ENCODE results near the gene CBR1.

The CBR1 gene

DNA sequence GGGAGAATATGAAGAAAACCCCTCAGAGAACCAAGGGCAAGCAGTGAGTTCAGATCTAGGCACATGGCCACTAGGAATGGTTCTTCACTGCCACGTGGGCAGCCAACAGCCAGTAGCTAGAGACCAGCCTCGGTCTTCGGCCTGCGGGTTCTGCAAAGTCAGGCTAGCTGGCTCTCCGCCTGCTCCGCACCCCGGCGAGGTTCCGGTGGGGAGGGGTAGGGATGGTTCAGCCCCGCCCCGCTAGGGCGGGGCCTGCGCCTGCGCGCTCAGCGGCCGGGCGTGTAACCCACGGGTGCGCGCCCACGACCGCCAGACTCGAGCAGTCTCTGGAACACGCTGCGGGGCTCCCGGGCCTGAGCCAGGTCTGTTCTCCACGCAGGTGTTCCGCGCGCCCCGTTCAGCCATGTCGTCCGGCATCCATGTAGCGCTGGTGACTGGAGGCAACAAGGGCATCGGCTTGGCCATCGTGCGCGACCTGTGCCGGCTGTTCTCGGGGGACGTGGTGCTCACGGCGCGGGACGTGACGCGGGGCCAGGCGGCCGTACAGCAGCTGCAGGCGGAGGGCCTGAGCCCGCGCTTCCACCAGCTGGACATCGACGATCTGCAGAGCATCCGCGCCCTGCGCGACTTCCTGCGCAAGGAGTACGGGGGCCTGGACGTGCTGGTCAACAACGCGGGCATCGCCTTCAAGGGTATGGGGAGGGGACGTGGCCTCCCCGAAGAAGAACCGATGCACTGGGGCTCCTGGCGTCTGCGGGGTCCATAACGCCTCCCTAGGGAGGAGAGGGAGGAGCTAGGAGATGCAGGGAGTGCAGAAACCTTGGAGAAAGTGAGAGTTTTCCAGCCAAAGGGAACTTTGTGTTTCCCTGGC is at the start of gene CBR1:
Gene CBR1 (plus strand): TSS at position 312 of the 871 bp plus-strand sequence. CDS start 92 bp downstream, at position 404.
- peak; percentile 93 for DNase-seq

DNA sequence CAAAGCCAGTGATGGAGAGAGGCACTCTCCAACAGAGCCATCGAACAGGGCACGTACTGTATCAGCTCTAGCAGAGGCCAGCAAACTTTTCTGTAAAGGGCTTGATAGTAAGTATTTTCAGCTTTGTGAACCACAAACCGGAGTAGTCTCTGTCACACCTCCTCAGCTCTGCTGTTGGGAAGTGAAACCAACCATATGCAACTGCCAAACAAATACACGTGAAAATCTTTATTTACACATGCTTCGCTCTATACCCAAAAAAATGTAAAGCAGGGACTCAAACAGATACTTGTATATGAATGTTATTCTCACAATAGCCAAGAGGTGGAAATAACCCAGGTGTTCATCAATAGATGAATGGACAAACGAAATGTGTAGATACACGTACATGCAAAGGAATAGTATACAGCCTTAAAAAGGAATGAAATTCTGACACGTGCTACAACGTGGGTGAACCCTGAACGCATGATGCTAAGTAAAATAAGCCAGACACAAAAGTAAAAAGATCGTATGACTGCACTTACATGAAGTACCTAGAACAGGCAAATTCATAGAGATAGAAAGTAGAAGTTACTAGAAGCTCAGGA is 48.5 kb upstream of the CBR1 start:
- no peak for DNase-seq

DNA sequence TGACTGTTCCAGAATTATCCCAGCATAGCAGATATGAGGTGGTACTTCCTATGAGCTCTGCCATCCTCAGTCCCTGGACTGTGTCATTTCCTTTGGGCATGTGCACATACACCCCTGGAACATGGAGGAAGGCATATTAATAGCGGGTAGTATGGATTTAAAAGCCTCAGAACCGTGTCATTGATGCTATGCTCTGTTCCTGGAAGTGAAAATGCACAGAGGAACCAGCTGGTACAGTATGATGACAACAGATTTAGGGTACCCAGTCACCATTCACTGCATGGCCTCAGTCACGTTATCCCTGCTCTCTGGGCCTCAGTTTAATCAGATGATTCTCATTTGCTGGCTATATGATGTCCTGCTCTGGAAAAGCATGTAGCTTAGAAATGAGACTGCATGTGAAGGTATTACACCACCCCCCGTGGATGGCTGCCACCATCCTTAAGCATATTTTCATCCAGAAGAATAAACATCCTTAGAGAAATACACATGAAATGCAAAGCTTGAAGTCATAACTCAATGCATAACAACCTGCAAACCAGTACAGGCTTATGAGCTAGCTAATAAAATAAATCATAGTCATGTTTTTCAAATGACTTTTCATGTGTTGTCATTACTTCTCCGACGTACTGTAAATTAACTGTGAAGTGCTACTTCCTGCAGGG is 47.3 kb upstream of the CBR1 start:
- DNase-seq: no peak

DNA sequence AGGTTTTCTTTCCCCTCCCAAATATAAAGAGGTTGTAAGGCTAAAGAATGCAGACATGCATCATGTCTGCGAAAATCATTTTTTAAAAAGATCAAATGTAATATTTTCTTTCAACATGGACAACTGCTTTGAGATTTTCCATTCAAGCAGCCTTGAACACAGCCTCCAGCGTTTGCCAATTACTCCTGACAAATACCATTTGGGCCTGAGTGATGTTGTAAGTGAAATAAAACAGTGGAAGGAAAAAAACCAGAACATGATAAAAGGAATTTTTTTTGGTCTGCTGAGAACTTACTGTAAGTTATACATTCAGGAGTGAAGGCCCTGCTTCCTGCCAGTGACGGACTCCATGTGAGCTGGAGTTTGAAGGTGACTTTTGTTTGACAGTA is 46.7 kb upstream of the CBR1 start:
- no peak for DNase-seq

DNA sequence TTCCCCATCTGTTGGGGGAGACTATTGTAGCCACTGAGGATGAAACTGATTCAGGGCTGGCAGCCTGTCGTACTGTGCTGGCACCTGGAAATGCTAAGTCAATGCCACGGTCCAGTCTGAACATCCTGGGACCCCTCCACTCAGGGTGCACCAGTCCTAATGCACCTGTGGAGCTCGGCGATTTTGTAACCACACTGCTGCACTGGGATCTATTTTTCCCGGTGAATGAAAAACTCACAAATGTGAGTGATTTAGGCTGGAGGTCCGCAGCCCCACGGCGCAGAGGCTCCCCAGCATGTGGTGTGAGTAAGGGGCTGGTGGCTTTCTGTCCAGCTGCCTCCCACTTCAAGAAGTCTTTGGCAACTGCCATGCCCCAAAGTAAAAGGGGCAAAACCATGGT is 45.0 kb upstream of the CBR1 start:
- DNase-seq: no peak

DNA sequence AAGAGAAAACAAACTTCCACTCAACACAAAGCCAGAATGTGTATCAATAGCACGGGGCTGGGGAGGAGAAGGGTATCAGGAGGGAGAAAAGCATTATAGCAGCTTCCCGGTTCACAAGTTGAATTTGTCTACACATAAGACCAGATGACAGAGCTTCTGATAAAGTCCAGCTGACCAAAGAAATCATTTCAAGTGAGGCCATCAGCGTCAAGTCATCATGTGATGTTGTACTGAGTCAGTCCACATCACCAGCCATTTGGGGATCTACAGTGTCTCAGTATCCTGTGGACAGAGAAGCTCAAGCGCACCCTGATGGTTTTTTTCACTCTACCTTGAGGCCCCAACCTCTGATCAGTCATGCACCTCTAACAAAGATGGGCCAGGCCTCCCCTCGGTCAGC is 42.5 kb upstream of the CBR1 start:
- no peak for DNase-seq

GRCh38 chr21:36028127-36029069 is 41.4 kb upstream of the CBR1 start:
- peak; percentile 74 for DNase-seq

GRCh38 chr21:36029309-36029708 is 40.5 kb upstream of the CBR1 start:
- DNase-seq: no peak

- DNase-seq: no peak
Observed at GRCh38 chr21:36030581-36031189, 39.1 kb upstream of the CBR1 start.

- DNase-seq: no peak
Observed at GRCh38 chr21:36032647-36033406, 37.0 kb upstream of the CBR1 start.

- DNase-seq: no peak
Observed at GRCh38 chr21:36034211-36034913, 35.5 kb upstream of the CBR1 start.

DNA sequence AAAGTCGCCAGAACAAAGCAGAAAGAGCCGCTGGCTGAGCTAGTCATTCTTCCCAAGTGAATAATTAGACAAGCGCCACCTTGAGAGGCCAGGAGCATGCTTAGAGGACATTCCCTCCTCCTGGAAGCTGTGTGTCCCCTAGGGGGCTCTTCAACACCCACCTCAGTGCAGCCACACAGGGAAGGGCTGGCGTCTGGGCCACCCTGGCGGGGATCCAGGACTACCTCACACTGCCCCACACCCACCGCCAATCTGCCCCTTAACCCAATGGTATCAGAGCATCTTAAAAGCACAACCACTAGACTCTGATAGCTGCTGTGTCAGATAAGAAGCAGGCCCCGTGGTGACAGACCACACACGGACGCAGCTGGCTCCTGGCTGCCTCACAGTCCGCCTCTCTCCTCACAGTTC is 34.4 kb upstream of the CBR1 start:
- no peak for DNase-seq

DNA sequence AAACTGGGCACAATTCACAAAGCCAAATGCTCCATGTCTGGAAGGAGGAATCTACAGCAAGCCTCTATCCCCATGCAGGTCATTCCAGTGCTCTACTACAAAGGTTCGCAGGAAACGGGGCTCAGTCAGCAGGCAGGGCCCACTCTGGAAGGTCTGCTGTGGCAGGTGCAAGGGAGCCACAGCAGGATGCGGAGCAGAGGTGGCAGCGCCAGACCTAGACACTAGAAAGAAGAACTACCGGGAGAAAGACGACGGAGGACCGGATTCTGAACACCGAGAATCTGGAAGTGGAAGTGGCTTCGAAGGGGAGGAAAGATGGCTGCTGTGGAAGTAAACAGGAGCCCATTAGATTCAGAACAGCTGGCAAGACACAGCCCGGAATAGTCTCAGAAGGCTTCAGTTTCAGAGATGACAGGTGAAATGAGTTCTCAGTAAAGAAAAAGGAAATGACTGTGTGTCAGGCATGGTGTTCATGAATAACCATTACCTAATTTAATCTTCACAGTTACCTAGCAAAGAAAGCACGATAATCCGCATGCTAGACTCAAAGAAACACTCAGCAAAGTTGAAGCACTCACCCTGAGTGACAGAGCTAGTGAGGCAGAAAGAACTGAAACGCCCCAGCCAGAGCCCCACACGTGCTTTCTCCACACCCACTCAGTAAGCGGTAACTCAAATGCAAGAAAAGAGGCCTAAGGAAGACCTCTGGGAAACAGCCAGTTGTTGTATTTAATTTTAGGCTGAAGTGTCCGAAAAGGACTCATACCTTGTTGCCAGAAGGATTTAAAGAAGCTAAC is 30.9 kb upstream of the CBR1 start:
- DNase-seq: no peak

GRCh38 chr21:36039861-36040260 is 30.0 kb upstream of the CBR1 start:
- no peak for DNase-seq

- DNase-seq: no peak
Observed at GRCh38 chr21:36040389-36040788, 29.4 kb upstream of the CBR1 start.

- DNase-seq: no peak
Observed at GRCh38 chr21:36041910-36042309, 27.9 kb upstream of the CBR1 start.

DNA sequence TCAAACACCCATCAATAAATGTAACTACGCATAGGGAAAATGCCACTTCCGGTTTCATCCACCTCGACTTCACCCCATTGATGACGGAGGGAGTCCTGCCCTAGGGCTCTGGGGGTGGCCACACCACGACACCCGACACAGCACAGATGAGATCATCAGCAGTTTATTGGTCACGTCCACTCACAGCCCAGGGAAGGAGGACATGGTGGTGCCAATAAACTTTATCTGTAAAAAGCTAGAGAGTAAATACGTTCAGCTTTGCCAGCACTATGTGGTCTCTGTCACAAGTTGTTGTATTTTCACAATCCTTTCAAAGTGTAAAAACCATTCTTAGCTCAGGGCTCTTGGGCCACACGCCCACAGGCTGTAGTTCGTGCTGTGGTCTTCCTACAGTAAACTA is 25.8 kb upstream of the CBR1 start:
- DNase-seq: no peak

- DNase-seq: no peak
Observed at GRCh38 chr21:36045993-36046392, 23.8 kb upstream of the CBR1 start.

DNA sequence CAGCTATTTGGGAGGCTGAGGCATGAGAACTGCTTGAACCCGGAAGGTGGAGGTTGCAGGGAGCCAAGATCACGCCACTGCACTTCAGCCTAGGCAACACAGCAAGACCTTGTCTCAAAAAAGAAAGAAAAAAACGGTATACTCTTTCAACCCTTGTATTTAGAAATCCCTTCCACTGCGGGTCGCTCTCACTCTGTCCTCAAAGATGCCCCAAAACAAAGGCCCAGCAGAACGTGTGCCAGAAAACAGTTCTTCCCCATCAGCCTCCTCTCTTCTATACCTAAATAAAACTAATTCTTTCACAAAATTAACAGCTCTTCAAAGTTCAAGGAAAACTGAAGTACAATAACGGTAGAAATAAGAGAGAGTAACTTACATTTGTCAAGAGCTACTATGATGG is 22.7 kb upstream of the CBR1 start:
- DNase-seq: no peak

GRCh38 chr21:36048357-36048756 is 21.5 kb upstream of the CBR1 start:
- no peak for DNase-seq
